Activated effector memory CD4-positive, alpha-beta T cell treated with Interleukin-2 at 50 U/mL for 16 hours (primary cell): ENCODE results near the gene PGGT1B.
A peak's percentile ranks its signal among the peaks of the same experiment; 100 is the strongest.

Experiments used
- DNase-seq: peaks from one replicate; pipeline ENCODE4 v3.0.0-alpha.2; 2020

PGGT1B gene

DNA sequence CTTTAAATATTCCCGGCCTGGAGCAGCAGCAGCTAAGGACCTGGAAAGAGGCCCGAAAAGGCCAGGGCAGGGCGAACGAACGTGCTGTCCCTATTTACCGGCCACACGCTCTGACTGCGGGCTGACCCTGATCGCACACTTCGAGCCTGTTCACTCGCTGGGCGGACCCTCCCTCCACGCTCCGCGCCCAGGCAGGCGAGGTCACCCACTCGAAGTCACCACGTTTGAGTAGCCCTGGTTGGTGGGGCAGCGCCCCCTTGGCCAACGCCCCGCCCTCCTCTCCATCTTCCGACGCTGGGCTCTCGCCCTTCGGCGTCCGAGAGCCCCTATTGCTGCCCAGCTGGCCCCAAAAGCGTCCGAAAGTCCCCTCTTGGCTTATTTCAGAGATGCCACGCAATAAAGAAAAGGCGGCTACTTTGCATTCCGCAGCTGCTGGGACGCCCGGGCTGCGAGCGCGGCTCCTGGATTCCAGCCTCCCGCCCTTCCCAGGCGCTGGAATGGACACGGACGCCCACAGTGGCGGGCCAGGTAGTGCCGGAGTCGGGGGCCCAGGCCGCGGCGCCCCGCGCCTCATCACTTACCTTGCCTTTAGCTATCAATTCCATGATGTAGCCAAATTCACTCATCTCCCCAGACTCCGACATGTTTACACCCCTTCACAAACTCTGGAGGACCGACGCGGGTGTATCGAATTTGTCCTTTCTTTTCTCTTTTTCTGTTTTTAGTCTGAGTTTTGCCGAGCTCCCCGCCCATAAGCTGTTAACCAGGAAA lies 83.1 kb downstream of the PGGT1B start:
- no peak for DNase-seq

DNA sequence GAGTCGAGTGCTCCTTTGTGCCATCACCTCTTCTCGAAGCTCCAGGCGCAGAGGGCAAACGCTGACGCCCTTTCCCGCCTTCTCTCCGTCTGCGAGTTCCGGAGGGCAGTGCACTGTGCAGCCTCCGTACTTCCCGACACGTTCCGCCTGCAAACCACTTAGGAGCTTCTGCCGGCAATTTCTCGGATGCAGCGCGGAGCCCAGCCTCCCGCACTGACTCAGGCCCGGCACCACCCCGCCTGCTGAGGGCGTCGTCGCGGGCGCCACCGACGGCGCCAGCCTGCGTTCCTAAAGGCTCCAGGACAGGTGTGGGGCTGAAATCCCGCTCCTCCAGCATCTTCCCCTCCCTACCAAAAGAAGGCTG lies 83.7 kb downstream of the PGGT1B start:
- DNase-seq, result no peak

DNA sequence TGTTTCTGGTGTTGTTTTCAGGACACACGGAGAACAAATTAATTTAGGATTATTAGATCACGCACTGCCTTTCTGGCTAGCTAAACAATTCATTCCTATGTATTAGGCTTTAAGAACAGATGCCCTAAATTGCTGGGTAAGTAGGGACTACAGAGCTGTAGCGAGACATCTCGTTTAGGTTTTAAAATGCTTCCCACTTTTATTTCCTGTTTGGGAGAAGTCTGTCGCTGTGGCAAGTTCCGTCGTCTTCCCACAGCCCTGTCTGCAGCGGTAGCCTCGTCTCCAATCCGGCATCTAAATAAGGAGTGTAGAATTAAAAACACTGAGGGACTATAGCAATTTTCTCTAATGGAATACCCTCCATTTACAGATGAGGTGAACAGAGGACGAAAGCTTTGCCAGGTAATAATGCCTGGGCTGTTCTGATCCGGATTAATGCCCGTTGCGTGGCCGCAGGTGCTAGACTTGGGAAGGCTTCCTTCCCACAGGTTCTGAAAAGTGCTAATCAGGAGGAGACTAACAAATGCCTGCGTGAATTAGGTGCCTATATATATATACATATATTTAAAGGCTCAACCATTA lies 91.7 kb downstream of the PGGT1B start:
- no peak for DNase-seq

GRCh38 chr5:115170134-115170928 lies 92.3 kb downstream of the PGGT1B start:
- DNase-seq, result no peak

GRCh38 chr5:115169487-115170133 lies 93.1 kb downstream of the PGGT1B start, which contains the start of gene TRIM36:
Gene TRIM36, minus strand, starts transcription at chr5:115169908. Its CDS starts 274 bp downstream, at chr5:115169634.
- peak; percentile 81 for DNase-seq

DNA sequence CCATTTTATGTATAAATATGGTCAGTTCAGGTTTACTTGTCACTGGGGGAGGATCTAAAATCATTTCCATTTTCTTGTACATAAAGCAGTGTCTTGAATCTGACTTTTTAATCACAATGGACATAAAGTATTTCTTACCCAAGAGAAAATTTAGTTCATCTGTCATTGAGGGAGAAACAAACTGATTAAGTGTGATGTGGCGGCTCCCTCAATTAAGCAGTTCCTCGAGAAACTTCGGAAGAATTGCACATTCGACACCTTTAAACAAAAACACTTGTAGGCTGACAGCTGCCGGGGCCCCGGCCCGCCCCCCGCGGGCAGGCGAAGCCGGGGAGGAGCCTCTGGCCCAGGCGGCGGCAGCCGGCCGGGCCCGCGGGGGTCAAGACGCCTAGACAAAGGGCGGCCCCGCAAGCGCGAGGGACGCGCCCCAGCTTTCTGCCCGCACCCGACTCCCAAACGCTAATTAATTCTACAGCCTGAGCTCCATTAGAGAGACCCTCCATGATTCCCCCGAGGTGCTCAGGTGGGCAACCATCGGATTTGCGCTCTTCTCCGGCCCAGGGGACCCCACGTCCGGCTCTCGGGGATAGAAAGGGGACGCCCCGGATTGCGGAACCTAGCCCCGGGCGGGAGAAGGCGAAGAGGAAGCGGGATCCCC lies 93.7 kb downstream of the PGGT1B start:
- no peak for DNase-seq

DNA sequence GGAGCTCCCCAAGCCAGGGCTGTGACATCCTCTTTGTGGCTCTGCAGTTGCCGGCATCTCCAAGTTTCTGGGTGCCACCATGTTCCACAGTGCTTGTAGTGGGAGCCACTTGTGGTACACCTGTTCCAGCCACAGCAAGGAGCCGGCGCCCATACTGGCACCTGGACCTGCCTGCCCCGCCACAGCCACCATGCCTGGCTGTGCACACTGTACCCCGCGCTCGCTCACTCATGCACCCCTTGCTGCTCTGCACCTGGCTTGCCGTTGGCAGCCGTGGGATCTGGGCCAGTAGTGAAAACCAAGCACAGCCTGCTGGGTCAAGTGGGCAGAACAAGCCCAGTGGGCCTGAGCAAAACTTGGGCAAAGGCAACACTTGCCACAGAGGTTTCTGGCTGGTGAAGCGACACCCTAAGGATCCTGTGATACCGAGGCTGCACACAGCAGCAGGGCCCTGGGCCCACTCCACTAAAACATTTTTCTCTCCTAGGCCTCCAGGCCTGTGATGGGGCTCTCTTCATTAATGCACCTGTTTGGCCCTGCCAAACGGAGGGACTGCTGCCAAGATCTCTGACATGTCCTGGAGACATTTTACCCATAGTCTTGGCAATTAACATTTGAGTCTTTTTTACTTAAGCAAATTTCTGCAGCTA lies 95.8 kb downstream of the PGGT1B start:
- no peak for DNase-seq

GRCh38 chr5:115165790-115166189 lies 96.9 kb downstream of the PGGT1B start:
- DNase-seq, result no peak

GRCh38 chr5:115160975-115161475 lies 101.7 kb downstream of the PGGT1B start:
- DNase-seq, result no peak
